ENCODE results near the gene NQO1.

Gene NQO1

DNA sequence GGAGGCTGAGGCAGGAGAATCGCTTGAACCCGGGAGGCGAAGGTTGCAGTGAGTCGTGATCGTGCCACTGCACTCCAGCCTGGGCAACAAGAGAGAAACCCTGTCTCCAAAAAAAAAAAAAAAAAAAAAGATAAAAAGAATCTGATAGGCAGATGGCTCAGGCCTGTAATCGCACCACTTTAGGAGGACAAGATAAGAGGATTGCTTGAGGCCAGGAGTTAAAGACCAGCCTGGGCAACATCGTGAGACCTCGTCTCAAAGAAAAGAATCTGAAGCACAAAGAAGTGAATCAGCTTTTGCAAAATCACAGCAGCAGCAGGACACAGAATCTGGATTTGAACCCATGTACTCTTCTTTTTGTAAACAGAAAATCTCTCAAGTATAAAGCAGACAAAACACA, 20.8 kb upstream of the NQO1 start:
- TF ChIP-seq, protein P1, sequence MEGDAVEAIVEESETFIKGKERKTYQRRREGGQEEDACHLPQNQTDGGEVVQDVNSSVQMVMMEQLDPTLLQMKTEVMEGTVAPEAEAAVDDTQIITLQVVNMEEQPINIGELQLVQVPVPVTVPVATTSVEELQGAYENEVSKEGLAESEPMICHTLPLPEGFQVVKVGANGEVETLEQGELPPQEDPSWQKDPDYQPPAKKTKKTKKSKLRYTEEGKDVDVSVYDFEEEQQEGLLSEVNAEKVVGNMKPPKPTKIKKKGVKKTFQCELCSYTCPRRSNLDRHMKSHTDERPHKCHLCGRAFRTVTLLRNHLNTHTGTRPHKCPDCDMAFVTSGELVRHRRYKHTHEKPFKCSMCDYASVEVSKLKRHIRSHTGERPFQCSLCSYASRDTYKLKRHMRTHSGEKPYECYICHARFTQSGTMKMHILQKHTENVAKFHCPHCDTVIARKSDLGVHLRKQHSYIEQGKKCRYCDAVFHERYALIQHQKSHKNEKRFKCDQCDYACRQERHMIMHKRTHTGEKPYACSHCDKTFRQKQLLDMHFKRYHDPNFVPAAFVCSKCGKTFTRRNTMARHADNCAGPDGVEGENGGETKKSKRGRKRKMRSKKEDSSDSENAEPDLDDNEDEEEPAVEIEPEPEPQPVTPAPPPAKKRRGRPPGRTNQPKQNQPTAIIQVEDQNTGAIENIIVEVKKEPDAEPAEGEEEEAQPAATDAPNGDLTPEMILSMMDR (IDR thresholded peaks at IDR 0.05): no peak

DNA sequence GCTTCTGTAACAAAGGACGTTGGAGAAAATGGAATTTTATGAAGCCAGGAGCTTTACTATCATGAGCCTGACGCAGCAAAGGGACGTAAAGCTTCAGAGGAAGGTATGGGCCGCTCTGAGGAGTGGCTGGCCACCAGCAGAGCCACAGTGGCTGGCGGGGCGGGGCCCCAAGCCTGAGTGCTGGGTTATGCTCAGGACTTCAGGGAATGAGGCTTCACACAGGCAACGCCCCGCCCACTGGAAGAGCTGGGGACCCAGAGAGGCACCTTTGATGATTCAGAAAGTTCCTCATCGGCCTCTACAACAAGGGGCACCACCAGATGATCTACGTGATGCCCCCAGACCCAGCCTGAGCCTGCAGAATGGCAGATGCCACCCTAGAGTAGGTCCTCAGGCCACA, 19.6 kb upstream of the NQO1 start:
- TF ChIP-seq, protein P1 (IDR thresholded peaks at IDR 0.05): no peak

DNA sequence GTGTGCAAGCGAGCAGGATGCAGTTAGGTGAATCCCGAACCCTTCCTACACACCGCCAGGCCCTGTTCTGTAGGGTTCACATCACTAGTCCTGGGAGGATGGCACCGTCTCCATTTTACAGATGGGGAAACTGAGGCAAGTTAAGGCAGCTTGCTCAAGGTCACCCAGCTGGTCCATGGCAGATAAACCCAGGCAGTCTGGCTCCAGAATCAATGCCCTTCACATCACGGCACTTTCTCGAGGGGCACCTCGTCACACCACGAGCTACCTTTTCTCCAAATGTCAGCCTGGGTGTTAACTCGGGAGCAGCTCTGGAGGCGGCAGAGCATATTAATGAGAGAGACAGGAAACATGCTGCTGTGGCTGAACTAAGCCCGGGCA, 18.9 kb upstream of the NQO1 start:
- TF ChIP-seq, protein P1 (IDR thresholded peaks at IDR 0.05): no peak

DNA sequence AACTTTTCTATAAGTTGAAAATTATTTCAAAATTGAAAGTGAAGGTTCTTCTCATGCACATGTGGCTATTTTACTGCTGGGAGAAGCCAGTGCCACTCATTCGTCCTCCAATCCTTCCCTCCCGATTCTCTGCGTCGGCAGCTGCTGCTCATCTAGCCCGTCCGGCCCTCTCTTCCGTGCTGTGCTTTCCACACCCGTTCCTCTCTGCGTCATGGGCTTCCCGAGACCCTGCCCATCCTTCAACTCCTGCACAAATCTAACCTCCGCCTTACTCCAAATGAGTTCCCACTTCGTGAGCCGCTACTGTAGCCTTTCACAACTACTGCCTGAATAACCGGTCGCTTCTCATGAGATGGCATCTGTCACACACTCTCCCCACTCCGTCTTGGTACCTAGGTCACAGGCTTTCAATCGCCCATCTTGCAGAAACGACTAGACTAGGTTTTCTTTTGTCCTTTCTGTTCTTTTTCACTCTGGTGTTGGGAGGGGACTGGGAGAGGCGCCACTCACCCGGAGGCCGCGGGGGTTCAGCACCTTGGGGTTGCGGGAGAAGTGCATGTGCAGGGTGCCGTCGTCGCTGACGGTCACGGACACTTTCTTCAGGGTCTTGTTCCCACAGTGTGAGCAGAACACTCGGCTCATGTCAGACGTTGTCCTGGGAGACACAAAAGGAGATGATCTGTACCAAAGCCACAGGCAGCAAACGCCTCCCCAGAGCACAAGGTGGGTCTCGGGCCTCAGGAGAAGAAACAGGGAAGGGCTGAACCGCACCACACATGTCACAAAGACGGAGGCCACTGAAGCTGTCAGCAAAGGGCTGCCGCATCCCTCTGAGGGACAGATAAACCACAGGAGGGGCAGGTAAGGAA, 18.2 kb upstream of the NQO1 start:
- TF ChIP-seq, protein P1 (IDR thresholded peaks at IDR 0.05): no peak

DNA sequence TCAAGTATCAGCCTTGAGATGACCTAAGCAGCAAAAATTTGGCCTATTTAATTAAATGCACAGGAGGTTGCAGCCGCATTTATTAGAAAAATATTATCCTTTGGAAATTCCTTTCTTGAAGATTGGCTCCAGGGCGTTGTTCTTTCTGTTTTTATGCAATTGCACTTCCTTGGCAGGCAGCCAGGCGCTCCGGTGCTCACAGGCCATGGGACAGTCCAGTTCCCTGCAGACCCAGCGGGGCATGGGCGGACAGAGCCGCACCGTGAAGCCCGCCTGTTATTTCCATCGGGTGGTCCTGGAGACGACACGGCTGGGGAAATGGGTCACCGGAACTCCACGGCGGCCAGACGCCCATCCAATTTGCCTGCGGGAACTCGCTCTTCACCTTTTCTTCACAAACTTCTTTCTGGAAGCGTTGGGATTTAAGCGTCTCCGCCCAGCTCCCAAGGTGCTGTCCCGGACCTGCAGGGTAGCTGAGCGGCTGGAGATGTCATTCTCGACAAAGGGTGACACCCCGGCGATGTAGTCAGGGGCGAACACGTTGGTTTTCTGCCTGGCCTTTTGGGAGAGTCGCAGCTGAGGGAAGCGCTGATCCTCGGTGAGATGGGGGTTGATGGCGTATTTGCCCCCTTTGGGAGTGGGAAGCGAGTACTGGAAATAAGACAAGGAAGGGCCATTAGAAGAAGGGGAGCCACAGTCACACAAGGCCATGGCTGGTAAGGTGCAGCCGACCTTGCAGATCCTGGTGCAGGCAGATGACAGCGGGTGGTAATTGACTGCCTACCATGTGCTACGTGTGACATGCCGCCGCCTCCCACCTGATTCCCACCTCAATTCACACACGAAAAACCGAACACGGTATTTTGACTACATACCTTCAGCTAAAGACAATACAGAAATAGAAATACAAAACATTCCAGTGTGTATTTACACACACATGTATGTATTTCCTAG, 15.9 kb upstream of the NQO1 start:
- TF ChIP-seq, protein P1 (IDR thresholded peaks at IDR 0.05): no peak

DNA sequence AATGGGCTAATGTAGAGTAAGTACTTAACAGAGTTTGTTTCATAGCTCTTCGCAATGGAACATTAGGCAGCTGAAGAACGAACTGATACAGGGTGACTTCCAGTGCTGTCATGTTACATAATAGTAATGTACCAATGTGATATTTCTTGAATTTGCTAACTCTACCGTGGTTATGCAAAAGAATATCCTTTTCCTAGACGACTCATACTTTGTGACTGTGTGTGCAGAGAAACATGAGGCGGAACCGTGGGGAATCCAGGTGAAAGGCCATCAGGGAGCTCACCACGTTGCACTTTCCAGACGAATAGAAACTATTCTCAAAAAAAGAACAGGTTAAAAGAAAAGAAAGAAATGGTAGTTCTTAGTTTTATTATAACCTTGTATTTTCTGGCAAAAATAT, 15.2 kb upstream of the NQO1 start:
- TF ChIP-seq, protein P1 (IDR thresholded peaks at IDR 0.05): no peak

DNA sequence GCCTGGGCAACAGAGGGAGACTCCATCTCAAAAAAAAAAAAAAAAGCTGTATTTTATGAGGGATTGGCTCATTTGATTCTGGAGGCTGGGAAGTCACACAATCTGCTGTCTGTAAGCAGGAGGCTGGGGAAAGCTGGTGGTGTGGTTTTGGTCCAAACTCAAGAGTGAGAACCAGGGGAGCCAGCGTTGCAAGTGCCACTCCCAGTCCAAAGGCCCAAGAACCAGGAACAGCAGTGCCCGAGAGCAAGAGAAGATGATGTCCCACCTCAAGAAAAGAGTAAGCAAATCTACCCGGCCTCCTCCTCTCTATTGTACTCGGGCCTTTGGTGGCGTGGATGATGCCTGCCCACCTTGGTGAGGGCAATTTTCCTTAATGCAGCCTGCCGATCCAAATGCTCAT, 5.7 kb upstream of the NQO1 start:
- TF ChIP-seq, protein P1 (IDR thresholded peaks at IDR 0.05): no peak
